Measurements from ENCODE around the gene YDJC.

GRCh38 chr22:21643533-21644357 lies 13.9 kb upstream of the YDJC start:
- no peak for TF ChIP-seq POLR2A (IDR thresholded peaks at IDR 0.05)
- TF ChIP-seq CTCF (IDR thresholded peaks at IDR 0.05), result no peak
